ENCODE data around the gene KDM4C. TPM values are rescaled to one million over a fixed set of nuclear protein-coding genes. Genes with fewer than 3 reads are reported as not detected.

KDM4C gene
- total and polyA plus RNA-seq, 2 of the 13 experiments (the other 11 are each of a cell fraction or from before 2014, with no cell fraction given) = 19.4 to 23.6 TPM

DNA sequence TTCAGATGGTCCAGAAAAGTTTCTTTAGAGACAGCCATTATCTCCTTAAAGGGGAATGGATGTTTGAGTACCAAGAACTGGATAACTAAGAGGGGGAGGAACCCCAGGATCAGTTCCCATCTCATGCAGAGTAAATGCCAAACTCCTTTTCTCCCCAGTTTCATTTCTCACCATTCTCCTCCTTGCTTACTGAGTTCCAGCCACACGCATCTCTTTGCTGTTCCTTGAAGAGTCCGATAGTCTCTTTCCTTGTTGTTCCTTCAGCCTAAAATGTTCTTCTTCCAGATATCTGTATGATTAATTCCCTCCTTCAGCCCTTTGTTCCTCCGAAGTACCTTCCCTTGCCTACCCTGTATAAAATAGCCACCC, 30.0 kb downstream of the KDM4C start (continued):
- TF ChIP-seq ZBTB40 (IDR thresholded peaks at IDR 0.05) (no peak), ZBTB40 (CRISPR knock-in tag; IDR thresholded peaks at IDR 0.05) (no peak)
